ENCODE results near the gene JARID2.

GRCh38 chr6:15398633-15399275, 152.9 kb downstream of the JARID2 start:
- TF ChIP-seq GATA3 (IDR thresholded peaks at IDR 0.05; ENCODE audit: low read depth, low read length) (no peak), GATA2 (IDR thresholded peaks at IDR 0.05; ENCODE audit: low read depth, low read length) (no peak)

All from SH-SY5Y (cell line).